ENCODE measurements around the gene PIEZO2. TPM values are rescaled to one million over a fixed set of nuclear protein-coding genes. Genes with fewer than 3 reads are reported as not detected.

PIEZO2 gene
- total RNA-seq, 6 donors from 2014 or later, result 6.5 to 37.7 (median 7.8) TPM

- Histone ChIP-seq H3K27ac (no peak overlapping the region), H3K9me3 (peaks cover 0 to 20% (median 7%) of the 10 kb centered on the region in 4 donors), H3K4me1 (no peaks in the 10 kb centered on the region), H3K27me3 (no peaks in the 10 kb centered on the region), H3K36me3 (no peaks in the 10 kb centered on the region), H3K4me3 (no peak overlapping the region)
- TF ChIP-seq EP300 (IDR thresholded peaks at IDR 0.05), result no peak
- TF ChIP-seq POLR2AphosphoS5 (IDR thresholded peaks at IDR 0.05), result no peak
- TF ChIP-seq POLR2A (IDR thresholded peaks at IDR 0.05), result no peak
- no peak for TF ChIP-seq CTCF (IDR thresholded peaks at IDR 0.05)
- WGBS, 2 donors, result 59 to 65% methylated on average over 2 of the region's 2 CpGs
- DNase-seq (no peak), ATAC-seq (ENCODE audit: low FRiP score in 2 of 2) (no peak)
These were observed 159.9 kb downstream of the PIEZO2 start for GRCh38 chr18:10989486-10989885.

GRCh38 chr18:10985689-10986088, 163.7 kb downstream of the PIEZO2 start:
- no peak for ATAC-seq (ENCODE audit: low FRiP score in 2 of 2)
- DNase-seq, result no peak
- Histone ChIP-seq H3K36me3 (no peaks in the 10 kb centered on the region), H3K27ac (no peak overlapping the region), H3K4me1 (no peaks in the 10 kb centered on the region), H3K27me3 (no peaks in the 10 kb centered on the region), H3K9me3 (peaks cover 0 to 31% (median 9%) of the 10 kb centered on the region in 4 donors), H3K4me3 (no peak overlapping the region)
- TF ChIP-seq POLR2AphosphoS5 (IDR thresholded peaks at IDR 0.05), result no peak
- TF ChIP-seq CTCF (IDR thresholded peaks at IDR 0.05), result no peak
- TF ChIP-seq POLR2A (IDR thresholded peaks at IDR 0.05), result no peak
- TF ChIP-seq EP300 (IDR thresholded peaks at IDR 0.05), result no peak
- 87 to 91% methylated on average over 2 of the region's 2 CpGs for WGBS, 2 donors

GRCh38 chr18:10979411-10979810, 170.0 kb downstream of the PIEZO2 start:
- H3K36me3 ChIP-seq, result no peaks in the 10 kb centered on the region
- no peak overlapping the region for H3K27ac ChIP-seq
- TF ChIP-seq POLR2A (IDR thresholded peaks at IDR 0.05), result no peak
- TF ChIP-seq EP300 (IDR thresholded peaks at IDR 0.05), result no peak
- TF ChIP-seq CTCF (IDR thresholded peaks at IDR 0.05), result no peak
- no peak for TF ChIP-seq POLR2AphosphoS5 (IDR thresholded peaks at IDR 0.05)
- 81 to 83% methylated on average over 7 of the region's 7 CpGs for WGBS, 2 donors
- H3K27me3 ChIP-seq, result no peaks in the 10 kb centered on the region
- H3K9me3 ChIP-seq, result peaks cover 0 to 10% (median 2%) of the 10 kb centered on the region in 4 donors
- DNase-seq (no peak), ATAC-seq (ENCODE audit: low FRiP score in 2 of 2) (no peak)
- H3K4me1 ChIP-seq, result no peaks in the 10 kb centered on the region
- no peak overlapping the region for H3K4me3 ChIP-seq

- Histone ChIP-seq H3K27me3 (no peaks in the 10 kb centered on the region), H3K4me3 (no peak overlapping the region), H3K27ac (no peak overlapping the region), H3K9me3 (peaks cover 0 to 4% (median 0%) of the 10 kb centered on the region in 4 donors), H3K4me1 (no peaks in the 10 kb centered on the region), H3K36me3 (no peaks in the 10 kb centered on the region)
- ATAC-seq (ENCODE audit: low FRiP score in 2 of 2), result no peak
- no peak for DNase-seq
- no peak for TF ChIP-seq POLR2A (IDR thresholded peaks at IDR 0.05)
- TF ChIP-seq EP300 (IDR thresholded peaks at IDR 0.05), result no peak
- no peak for TF ChIP-seq CTCF (IDR thresholded peaks at IDR 0.05)
- TF ChIP-seq POLR2AphosphoS5 (IDR thresholded peaks at IDR 0.05), result no peak
These were observed 172.3 kb downstream of the PIEZO2 start for GRCh38 chr18:10977042-10977441.

- TF ChIP-seq EP300 (IDR thresholded peaks at IDR 0.05), result no peak
- TF ChIP-seq CTCF (IDR thresholded peaks at IDR 0.05), result no peak
- TF ChIP-seq POLR2AphosphoS5 (IDR thresholded peaks at IDR 0.05), result no peak
- TF ChIP-seq POLR2A (IDR thresholded peaks at IDR 0.05), result no peak
- WGBS, 2 donors, result 78 to 79% methylated on average over 10 of the region's 10 CpGs
These were observed 175.7 kb downstream of the PIEZO2 start for GRCh38 chr18:10973567-10974203.

More at GRCh38 chr18:10973567-10974203, 175.7 kb downstream of the PIEZO2 start:
- Histone ChIP-seq H3K36me3 (no peaks in the 10 kb centered on the region), H3K4me3 (no peak overlapping the region), H3K27ac (no peak overlapping the region), H3K9me3 (no peaks in the 10 kb centered on the region), H3K4me1 (no peaks in the 10 kb centered on the region), H3K27me3 (no peaks in the 10 kb centered on the region)
- ATAC-seq (ENCODE audit: low FRiP score in 2 of 2), result peak; percentile 22 to 70
- no peak for DNase-seq

Data from upper lobe of left lung (tissue), 6 donors.